ENCODE measurements around the gene CYP8B1. TPM values are rescaled to one million over a fixed set of nuclear protein-coding genes. Genes with fewer than 3 reads are reported as not detected.

Gene CYP8B1
- total and polyA plus RNA-seq, 2 of the 8 experiments (the other 6 are each of a cell fraction or from before 2014, with no cell fraction given) = not detected

DNA sequence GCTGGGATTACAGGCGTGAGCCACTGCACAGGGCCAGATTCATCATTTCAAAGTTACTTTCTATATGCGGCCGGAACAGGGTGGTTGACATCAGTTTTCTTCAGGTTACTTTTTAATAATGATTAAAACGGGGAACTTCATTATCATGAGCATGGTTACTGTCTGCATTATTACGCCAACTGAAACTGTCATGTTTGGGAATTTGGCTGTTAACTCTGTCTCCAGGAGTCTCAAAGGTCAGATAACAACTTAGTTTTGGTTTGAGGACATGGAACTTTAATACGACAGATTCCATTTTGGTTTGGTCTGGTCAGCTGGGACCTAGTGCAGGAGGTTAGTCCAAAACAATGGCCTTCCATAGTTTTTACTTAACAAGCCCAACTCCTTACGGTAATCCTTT is 8.5 kb downstream of the CYP8B1 start (continued):
- TF ChIP-seq CHD2 (IDR thresholded peaks at IDR 0.05; ENCODE audit: low read length) = no peak

DNA sequence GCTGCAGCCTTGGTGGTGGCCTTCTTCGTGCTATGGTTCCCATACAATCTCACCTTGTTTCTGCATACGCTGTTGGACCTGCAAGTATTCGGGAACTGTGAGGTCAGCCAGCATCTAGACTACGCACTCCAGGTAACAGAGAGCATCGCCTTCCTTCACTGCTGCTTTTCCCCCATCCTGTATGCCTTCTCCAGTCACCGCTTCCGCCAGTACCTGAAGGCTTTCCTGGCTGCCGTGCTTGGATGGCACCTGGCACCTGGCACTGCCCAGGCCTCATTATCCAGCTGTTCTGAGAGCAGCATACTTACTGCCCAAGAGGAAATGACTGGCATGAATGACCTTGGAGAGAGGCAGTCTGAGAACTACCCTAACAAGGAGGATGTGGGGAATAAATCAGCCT is 10.4 kb downstream of the CYP8B1 start:
- Histone ChIP-seq H3K56ac (replicated peaks; ENCODE audit: insufficient read length, low read depth, low read length) (no peak overlapping the region), H3K4me1 (replicated peaks in 1 of 4; ENCODE audit: control insufficient read depth in 3 of 4, insufficient read depth in 4 of 4, low read length in 3 of 4) (no peaks in the 10 kb centered on the region), H3K79me2 (ENCODE audit: control insufficient read depth in 1 of 2, insufficient read depth in 2 of 2, low read length in 2 of 2) (no peaks in the 10 kb centered on the region), H3K18ac (ENCODE audit: extremely low read depth, low read length) (no peak overlapping the region), H4K91ac (replicated peaks; ENCODE audit: insufficient read length, low read length) (no peak overlapping the region), H2BK15ac (ENCODE audit: low read length) (no peak overlapping the region), H3K23ac (ENCODE audit: insufficient read length) (no peak overlapping the region), H3K27ac (ENCODE audit: low read depth, low read length) (no peak overlapping the region), H3K79me1 (ENCODE audit: low read depth, low read length) (no peaks in the 10 kb centered on the region), H3K36me3 (ENCODE audit: control insufficient read depth in 2 of 4, insufficient read depth in 4 of 4, low read length in 3 of 4) (no peaks in the 10 kb centered on the region), H3K14ac (ENCODE audit: insufficient read length) (no peak overlapping the region), H2AK5ac (ENCODE audit: low read depth, low read length) (no peak overlapping the region), H2BK5ac (ENCODE audit: low read depth, low read length) (no peak overlapping the region), H2BK20ac (ENCODE audit: low read length) (no peak overlapping the region), H3K27me3 (replicated peaks in 1 of 4; ENCODE audit: control insufficient read depth in 3 of 4, extremely low read depth in 1 of 4, insufficient read depth in 3 of 4, low read length in 3 of 4) (no peaks in the 10 kb centered on the region; a peak in 1 of 7 replicates), H3K4me2 (ENCODE audit: insufficient read depth in 1 of 2, low read depth in 2 of 2, low read length in 2 of 2) (no peak overlapping the region), H4K5ac (ENCODE audit: insufficient read length, low read depth, low read length) (no peak overlapping the region), H3K4me3 (ENCODE audit: extremely low read depth in 1 of 4, insufficient read depth in 2 of 4, low read depth in 3 of 4, low read length in 4 of 4) (no peak overlapping the region), H3K9me3 (ENCODE audit: insufficient read depth in 2 of 2, low read depth in 1 of 2, low read length in 1 of 2) (no peaks in the 10 kb centered on the region), H2BK120ac (replicated peaks; ENCODE audit: low read depth, low read length) (no peak overlapping the region), H4K20me1 (replicated peaks in 1 of 2; ENCODE audit: control insufficient read depth in 1 of 2, insufficient read depth in 2 of 2, low read length in 2 of 2) (no peaks in the 10 kb centered on the region), H2AFZ (ENCODE audit: low read length) (no peak overlapping the region), H3K23me2 (ENCODE audit: low read depth, low read length) (no peaks in the 10 kb centered on the region; the same call in 1 of the 2 replicates), H2BK12ac (ENCODE audit: low read depth, low read length) (no peak overlapping the region), H3K4ac (replicated peaks; ENCODE audit: insufficient read length, low read depth, low read length) (no peak overlapping the region), H3K9ac (replicated peaks in 1 of 4; ENCODE audit: extremely low read depth in 1 of 4, low read depth in 3 of 4, low read length in 3 of 4) (no peak overlapping the region), H4K8ac (ENCODE audit: extremely low read depth, insufficient read depth, low read length) (no peak overlapping the region)
- no peak for DNase-seq (ENCODE audit: low read depth in 1 of 2, low spot score in 2 of 2)
- CTCF ChIA-PET (ENCODE audit: partially characterized antibody) = no interaction called here
- TF ChIP-seq SUZ12 (IDR thresholded peaks at IDR 0.05; ENCODE audit: low read length) (no peak), TAF7 (optimal IDR thresholded peaks at IDR 0.05; ENCODE audit: borderline replicate concordance, low read depth, low read length) (no peak), EP300 (IDR thresholded peaks at IDR 0.05; ENCODE audit: borderline replicate concordance in 1 of 2, low read depth in 2 of 2, low read length in 2 of 2) (no peak), POU5F1 (IDR thresholded peaks at IDR 0.05; ENCODE audit: low read depth, low read length) (no peak), CREB1 (IDR thresholded peaks at IDR 0.05) (no peak), KDM1A (IDR thresholded peaks at IDR 0.05; ENCODE audit: borderline replicate concordance, low read length) (no peak), SRF (IDR thresholded peaks at IDR 0.05; ENCODE audit: low read depth, low read length) (no peak), CBX8 (IDR thresholded peaks at IDR 0.05; ENCODE audit: borderline replicate concordance, low read depth, low read length) (no peak), JUND (IDR thresholded peaks at IDR 0.05; ENCODE audit: low read length) (no peak), PHF8 (conservative IDR thresholded peaks at IDR 0.05; ENCODE audit: low read depth, low read length) (no peak)
- TF ChIP-seq, protein P1, sequence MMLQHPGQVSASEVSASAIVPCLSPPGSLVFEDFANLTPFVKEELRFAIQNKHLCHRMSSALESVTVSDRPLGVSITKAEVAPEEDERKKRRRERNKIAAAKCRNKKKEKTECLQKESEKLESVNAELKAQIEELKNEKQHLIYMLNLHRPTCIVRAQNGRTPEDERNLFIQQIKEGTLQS (IDR thresholded peaks at IDR 0.05; ENCODE audit: insufficient read depth, low read depth, low read length) = no peak
- no peak for FAIRE-seq
- WGBS, 2 experiments (ENCODE audit: extremely low coverage in 1 of 2, insufficient coverage in 1 of 2, insufficient read length in 1 of 2, insufficient replicate concordance in 2 of 2, low coverage in 1 of 2, low lambda C conversion rate in 2 of 2, missing lambda C conversion rate in 1 of 2) = 95% methylated on average over 8 of the region's 8 CpGs; no CpG with 5 or more reads in 1 of the 2 experiments
- POLR2A ChIA-PET (ENCODE audit: partially characterized antibody) = no interaction called here

Data from H1 (cell line).